Esophagus mucosa (tissue), 1 donor: Measurements from ENCODE around the gene SIAH1. TPM values are rescaled to one million over a fixed set of nuclear protein-coding genes. Genes with fewer than 3 reads are reported as not detected.
"Not testable (repeated sequence)": the region's sequence is repeated elsewhere in the genome, so short reads cannot be mapped to it uniquely, and the experiment has no call there.

Experiments
- ATAC-seq: fragments of 200-7000 bp; cut with Tn5 transposase; one replicate; pipeline ENCODE4 v1.9.1; 2020
- total RNA-seq: library from RNA; stranded (reverse); gene quantifications from one replicate; pipeline ENCODE4 v1.2.4, GENCODE V29; 2023
- donor health status: DM: yes; HTN: yes; CAD: no.

SIAH1 gene, protein sequence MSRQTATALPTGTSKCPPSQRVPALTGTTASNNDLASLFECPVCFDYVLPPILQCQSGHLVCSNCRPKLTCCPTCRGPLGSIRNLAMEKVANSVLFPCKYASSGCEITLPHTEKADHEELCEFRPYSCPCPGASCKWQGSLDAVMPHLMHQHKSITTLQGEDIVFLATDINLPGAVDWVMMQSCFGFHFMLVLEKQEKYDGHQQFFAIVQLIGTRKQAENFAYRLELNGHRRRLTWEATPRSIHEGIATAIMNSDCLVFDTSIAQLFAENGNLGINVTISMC
- 13.7 TPM for total RNA-seq

DNA sequence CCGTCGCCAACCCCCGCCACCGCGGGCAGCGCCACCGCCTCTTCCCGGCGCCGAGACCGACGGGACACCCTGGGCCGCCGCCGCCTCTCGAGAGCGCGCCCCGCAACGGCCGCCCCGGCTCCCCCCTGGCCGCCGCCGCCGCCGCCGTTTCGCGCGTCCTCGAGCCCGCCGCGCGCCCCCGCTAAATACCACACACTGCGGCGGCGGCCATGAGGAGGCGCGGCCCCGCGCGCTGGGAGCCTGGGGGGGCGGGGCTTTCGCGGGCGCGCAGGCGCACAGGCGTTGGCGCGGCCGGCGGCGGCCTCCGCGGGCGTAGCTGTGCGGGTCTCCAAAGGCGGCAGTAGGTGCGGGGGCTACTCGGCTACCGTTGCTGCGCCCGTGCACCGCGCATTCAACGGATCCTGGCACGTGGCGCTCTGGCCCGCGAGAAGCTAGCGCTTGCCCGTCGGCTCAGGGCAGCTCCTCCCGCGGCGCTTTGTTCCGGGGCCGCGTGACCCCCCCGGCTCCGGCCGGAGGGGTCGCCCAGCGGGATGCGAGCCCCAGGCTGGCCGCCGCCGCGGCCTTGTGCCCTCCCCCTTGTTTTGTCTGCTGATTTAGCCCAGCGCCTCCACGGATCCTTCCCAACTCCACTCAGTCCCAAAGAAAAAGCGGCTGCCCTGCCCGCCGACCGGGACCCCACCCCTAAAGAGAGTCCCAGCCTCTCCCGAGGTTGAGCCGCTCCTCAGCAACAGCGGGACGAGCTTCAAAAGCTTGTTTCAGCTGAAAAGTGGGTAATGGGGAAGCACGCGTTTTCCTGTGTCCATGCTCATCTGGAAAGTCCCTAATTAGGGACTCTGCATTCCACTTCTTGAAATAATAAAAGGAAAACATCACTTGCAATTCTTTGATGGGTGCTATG, at the start of gene SIAH1:
TSS of gene SIAH1 (minus strand) at position 161 of the 898 bp plus-strand sequence. CDS start 22,985 bp downstream, outside the sequence.
- ATAC-seq, result peak; percentile 93

DNA sequence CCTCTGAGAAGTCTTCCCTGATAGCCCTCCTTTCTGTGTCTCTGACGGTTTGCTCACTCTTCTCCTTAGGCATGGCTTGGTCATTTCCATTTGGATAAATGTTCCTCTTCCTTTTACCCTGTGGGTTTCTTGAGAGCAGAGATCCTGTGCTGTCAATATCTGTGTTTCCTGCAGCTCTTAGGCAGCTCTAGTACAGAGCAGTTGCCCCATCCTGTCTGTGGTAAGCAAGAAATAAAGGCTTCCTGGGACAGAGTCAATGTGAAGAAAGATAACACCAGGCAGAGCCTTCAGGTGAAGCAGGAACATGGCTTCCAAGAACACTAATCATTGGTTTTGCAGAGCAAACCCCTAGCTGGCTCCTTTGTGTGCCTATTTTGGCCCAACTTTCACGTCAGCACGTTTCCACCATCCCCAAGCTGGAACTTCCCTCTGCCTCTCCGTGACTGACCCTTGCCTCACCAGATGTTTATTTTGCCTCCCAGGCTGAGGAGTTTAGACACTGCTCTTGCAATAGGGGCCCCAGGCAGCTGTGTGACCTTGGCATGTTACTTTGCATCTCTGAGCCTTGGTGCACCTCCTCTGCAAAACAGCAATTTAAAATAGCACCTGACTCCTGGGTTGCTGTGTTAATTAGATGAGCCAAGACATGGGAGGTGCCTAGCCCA, 49.6 kb upstream of the SIAH1 start:
- ATAC-seq, result no peak

DNA sequence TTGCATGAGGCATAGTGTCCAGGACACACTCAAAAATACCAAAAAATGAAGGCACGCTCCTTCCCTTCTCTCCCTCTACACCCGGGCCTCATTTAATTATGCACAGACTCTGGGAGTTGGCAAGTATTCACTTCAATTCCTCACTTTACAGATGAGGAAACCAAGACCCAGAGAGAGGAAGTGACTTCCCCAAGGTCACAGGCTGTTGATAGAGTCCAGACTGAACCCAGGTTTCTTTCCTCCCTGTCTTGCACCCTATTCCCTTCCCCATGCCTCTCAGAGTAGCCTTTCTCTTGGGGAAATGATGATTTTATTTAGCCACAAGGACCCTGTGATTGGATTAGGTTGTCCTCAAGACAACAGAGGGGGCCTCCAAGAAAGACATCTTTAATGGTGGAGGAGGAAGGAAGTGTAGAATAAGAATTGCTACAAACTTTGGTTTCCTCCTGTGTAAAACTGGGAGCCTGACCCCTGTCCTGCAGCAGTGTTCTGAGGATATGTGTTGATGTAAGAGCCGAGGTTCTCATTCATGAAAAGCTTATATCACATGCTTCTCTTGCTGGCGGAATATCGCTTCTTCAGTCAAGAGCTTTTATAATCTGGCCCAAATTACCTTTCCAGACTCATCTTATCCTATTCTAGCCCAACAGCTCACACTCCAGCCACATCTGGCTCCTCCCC, 48.8 kb upstream of the SIAH1 start:
- no peak for ATAC-seq

DNA sequence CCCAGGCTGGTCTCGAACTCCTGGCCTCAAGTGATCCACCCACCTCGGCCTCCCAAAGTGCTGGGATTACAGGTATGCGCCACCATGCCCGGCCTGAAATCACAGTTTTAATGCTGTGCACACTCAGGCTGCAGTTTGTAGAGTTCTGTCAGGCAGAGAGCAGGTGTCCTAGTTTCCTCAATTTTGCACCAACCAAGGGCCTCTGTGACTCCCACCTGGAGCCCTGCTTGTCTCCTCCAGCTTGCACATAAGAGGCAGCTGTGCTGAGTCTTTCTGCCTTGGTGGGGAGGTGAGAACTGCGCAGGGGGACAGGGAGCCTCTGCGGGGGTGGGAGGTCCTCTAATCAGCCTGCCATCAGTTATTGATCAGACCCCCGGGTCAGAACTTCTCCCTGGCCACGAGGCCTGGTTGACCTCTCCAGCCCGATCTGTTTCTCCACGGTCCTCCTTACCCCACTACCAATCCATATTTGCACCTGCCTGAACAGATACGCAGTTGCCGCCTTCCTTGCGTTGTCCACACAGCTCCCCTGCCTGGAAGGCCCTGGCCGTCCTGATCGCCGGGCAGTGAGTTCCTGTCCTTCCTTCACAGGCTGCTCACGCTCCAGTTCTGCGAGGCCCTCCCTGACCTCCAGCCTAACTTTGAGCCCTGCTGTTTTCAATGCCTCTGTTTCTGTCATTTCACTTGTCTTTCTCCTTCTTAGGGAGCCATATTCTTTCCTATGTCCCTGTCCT, 48.1 kb upstream of the SIAH1 start:
- ATAC-seq, result no peak

DNA sequence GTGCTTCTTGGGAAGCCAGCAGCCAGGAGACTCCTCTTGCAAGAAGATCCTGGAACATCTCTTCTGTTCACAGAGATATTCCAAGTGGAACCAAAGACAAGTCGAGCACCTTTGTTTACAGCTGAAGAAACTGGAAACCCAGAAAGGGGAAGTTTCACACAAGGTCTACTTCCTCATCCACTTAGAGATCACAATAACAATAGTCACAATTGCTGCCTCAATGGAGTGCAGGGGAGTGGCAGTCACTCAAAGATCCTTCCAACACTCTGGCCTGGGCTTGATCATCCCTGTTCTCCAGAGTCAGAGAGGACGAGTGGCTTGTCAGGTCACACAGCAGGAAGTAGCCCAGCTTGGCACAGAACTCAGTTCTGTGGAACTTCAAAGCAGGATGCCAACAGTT, 46.9 kb upstream of the SIAH1 start:
- peak; percentile 82 for ATAC-seq

DNA sequence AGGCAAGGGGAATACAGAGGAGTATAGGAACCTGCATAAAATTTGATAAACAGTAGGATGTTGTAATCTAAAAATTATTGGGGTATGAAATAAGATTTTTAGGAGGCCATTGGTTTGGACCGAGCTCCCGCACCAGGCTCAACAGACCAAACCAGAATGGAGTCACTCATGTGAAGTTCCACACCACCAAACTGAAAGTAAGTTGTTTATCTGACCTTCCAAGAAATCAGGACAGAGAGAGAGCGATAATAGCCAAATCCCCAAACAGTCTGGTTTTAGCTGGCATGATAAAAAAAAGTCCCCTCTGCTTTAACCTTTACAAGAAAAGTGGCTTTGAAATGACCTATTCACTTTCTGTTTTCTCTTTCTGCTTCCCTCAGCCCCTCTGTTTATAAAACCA, 45.7 kb upstream of the SIAH1 start:
- no peak for ATAC-seq

DNA sequence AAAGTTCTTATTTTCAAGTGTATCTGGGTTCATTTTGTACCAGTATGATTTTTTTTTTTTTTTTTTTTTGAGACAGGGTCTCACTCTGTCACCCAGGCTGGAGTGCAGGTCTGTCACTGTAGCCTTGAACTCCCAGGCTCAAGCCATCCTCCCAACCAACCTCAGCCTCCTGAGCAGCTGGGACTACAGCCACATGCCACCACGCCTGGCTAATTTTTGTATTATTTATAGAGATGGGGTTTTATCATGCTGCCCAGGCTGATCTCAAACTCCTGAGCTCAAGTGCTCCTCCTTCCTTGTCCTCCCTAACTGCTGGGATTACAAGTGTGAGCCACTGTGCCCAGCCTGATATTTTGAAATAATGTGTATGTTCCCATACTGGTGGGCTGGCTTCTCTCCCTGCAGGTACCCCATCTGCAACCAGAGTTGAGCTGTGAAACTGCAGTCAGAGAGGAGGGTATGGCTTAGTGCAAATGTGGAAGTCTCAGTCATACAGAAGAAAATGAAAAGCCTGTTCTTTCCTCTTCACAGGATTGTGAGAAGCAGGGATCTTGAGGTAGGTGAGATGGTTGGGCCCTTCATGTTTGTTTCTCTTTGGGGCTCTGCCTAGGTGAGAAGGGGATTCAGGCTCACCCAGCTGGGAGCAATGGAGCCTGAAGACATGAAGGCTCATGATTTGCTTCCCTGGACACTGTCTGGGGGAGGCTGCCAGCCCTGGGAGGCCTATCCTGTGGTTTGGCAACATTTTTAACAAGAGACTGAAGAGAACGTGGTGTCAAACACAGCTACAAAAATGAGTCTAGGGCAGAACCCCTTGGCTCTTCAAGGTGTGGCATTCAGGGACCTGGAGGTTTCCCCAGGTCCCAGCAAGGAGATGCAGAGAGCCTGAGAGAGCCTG, 41.3 kb upstream of the SIAH1 start:
- ATAC-seq, result no peak

DNA sequence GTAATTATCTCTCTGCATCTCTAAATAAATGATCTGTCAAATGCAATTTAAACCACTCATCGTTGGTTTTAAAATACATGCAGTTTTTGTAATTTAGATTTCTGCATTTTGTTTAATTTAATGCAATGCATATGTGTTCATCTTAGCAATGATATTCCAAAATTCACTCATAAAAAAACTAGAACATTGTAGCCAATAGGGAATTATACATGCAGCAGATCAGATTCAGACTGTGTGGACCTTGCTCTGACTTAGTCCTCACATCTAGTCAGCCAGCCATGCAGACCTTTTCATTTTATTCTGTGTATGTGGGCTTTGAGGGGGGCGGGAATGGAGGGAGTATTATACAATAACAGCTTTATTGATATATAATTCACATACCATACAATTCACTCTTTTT, 37.3 kb upstream of the SIAH1 start:
- no peak for ATAC-seq

DNA sequence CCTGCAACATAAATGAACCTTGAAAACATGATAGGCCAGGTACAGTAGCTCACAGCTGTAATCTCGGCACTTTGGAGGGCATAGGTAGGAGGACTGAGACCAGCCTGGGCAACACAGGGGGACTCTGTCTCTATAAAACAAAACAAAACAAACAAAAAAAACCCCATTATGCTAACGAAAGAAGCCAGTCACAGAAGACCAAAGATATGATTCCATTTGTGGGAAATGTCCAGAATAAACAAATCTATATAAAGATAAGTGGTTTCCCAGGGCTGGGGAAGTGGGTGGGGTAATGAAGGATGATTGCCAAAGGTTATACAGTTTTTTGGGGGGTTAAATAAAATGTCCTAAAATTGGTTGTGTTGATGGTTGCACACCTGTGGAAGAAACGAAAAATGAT, 36.5 kb upstream of the SIAH1 start:
- ATAC-seq, result no peak

DNA sequence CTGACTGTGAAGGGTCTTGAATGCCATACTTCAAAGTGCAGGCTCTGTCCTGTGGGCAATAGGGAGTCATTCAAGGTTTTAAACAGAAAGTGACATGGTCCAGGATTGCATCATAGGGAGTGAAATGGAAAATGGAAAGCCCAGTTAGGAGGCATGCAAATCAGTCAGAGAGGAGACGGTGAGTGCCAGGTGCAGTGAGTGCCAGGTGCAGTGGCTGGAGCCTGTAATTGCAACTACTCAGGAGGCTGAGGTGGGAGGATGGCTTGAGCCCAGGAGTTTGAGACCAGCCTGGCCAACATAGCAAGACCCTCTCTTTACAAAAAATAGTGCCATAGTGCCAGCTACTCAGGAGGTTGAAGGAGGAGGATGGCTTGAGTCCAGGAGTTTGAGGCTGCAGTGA, 35.2 kb upstream of the SIAH1 start:
- peak; percentile 43 for ATAC-seq

DNA sequence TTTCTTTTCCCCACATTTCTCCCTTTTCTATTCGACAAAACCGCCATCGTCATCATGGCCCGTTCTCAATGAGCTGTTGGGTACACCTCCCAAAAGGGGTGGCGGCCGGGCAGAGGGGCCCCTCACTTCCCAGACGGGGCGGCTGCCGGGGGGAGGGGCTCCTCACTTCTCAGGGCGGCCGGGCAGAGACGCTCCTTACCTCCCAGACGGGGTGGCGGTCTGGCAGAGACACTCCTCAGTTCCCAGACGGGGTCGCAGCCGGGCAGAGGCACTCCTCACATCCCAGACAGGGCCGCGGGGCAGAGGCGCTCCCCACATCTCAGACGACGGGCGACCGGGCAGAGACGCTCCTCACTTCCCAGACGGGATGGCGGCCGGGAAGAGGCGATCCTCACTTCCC, 31.4 kb upstream of the SIAH1 start:
- ATAC-seq, result not testable (repeated sequence)

DNA sequence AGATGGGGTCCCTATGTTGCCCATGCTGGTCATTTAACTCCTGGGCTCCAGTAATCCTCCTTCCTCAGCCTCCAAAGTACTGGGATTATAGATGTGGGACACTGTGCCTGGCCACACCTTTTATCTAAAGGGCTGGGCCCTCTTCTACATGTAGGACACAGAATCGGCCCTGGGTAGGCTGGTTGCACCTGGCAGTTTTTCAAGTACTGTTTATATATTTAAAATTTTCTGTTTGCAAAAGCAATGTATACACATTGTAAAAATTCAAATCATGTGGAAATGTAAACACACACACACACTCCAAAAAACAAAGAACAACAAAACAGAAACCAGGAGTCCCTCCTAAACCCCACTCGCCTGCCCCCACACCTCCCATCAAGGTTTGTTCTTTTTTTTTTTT, 28.1 kb upstream of the SIAH1 start:
- ATAC-seq, result no peak

DNA sequence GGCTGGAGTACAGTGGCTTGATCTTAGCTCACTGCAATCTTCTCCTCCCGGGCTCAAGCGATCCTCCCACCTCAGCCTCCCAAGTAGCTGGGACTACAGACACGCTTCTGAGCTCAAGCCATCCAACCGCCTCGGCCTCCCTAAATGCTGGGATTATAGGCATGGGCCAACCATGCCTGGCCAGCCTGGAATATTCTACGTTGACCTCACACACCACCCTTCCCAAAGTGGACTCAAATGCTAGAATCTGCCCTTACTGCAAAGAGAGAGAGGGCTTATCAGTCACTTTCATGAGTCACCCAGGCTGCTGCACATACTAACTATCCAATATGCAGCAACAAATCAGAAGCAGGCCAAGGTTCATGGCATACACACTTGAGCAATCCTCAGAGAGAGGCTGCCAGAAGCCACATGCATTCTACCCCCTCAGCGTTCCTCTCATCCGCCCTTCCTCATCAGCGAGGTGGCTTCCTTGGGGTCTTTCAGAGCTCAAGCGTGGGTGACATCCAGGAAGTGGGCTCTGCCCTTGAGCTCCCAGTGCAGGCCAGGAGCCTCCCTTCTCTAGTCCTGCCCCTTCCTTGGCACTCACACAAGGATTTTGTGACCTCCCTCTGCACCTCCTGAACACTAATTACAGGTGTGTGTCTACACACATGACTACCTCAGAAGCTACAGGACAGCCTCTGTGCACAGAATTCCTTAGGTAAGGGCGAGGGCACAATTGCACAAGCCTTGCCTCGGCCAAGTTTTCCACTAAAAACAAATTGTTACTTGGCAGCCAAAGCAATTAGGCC, 24.8 kb upstream of the SIAH1 start:
- peak; percentile 90 for ATAC-seq

DNA sequence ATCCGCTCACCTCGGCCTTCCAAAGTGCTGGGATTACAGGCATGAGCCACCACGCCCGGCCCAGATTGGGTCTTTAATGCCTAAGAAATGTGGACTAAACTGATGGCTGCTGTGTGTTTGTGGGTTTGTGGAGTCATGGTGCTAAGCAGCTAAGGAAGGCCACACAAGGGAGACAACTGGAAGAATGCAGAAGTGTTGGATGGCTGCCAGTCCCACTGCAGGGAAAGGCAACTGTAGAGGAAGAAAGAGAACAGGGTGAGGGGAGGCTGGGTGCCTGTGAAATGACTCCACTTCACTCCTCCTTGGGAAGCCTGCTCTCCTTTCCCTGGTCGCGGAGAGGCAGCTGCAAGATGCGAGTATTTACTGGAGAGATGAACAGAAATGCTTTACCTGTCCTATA, 23.5 kb upstream of the SIAH1 start:
- ATAC-seq, result no peak

DNA sequence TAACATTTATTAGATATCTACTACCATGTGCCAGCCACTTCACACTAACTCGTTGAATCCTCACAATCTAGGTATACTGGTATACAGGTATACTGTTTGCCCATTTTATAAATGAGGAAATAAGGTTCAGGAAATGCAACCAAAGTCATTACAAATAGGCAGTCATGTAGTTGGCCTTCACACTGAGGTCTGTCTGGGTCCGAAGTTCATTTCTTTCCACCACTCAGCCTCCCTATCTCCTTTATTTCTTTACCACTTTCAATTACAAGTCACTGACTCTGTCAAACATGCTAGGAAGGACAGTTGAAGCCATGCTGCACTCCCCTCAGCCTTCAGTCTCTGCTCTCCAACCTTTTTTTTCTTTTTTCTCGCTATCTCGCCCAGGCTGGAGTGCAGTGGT, 20.7 kb upstream of the SIAH1 start:
- no peak for ATAC-seq

DNA sequence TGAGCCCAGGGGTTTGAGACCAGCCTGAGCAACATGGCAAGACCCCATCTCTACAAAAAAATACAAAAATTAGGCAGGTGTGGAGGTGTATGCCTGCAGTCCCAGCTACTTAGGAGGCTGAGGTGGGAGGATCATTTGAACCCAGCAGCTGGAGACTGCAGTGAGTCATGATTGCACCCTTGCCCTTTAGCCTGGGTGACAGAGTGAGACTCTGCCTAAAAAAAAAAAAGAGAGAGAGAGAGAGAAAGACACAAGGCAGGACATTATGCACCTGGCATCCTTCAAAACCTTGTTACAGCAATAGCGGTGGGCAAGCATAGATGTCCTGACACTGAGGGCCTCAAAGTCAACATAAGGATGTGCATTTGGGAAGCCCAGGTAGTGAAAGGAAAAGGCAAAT, 19.9 kb upstream of the SIAH1 start:
- no peak for ATAC-seq

DNA sequence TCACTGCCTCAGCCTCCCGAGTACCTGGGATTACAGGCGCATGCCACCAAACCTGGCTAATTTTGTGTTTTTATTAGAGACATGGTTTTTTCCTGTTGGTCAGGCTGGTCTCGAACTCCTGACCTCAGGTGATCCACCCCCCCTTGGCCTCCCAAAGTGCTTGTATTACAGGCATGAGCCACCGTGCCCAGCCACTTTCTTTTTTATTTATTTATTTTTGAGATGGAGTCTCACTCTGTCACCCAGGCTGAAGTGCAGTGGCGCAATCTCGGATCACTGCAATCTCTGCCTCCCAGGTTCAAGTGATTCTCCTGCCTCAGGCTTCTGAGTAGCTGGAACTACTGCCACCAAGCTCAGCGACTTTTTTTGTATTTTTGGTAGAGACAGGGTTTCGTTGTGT, 17.3 kb upstream of the SIAH1 start:
- ATAC-seq, result not testable (repeated sequence)

DNA sequence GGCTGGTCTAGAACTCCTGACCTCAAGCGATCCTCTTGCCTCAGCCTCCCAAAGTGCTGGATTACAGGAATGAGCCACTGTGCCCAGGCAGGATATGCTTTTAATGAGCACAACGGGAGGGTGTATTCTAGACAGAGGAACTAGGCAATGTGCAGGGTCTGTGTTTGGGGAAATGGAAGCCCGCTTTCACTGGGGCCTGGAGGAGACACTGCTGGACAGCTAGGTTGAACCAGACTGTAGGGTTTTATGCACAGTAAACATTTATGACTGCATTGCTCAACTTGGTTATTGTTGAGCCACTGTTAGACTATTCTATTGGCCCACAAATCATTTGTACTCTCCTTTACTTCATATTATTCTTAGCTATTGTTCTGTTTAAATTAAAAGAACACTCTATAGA, 10.2 kb upstream of the SIAH1 start:
- ATAC-seq, result no peak

DNA sequence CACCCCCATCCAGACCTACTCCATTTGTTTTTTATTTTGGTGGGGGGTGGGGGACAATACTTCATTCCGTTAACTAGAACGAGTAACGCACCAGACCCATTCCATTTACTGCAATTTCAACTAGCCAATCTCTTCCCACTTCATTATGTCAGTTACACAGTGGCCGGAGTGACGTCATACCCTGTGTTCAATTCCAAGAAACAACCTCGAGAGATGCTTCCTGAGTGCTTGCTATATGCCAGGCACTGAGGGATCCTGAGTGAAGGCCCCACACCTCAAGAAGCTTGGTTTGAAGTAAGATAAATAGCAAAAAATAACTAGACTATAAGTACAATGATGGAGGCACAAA, 9.1 kb upstream of the SIAH1 start:
- no peak for ATAC-seq
